Endothelial cell of umbilical vein (primary cell): ENCODE measurements around the gene UBE2E2. TPM values are rescaled to one million over a fixed set of nuclear protein-coding genes. Genes with fewer than 3 reads are reported as not detected.

ENCODE experiments used
- BruUV-seq: library from RNA; stranded (reverse); fragments of 400-500 nt; replicated peaks from 2 replicates; lab custom pipeline; 2021; lab: Mats Ljungman, UMichigan
- CTCF ChIA-PET: fragments of 300-600, 350-600 bp; sonication (Branson Sonifier 250); formaldehyde crosslinking; loops from one replicate; lab custom pipeline; 2021; ENCODE audit warnings: antibody characterized with exemption, inconsistent platforms; lab: Charles Lee
- POLR2A ChIA-PET: fragments of 300-600, 350-600 bp; sonication (Branson Sonifier 250); formaldehyde crosslinking; loops from one replicate; lab custom pipeline; 2021; ENCODE audit warnings: antibody characterized with exemption, inconsistent platforms; lab: Charles Lee
- DNase-seq: peaks from one replicate; pipeline ENCODE4 v3.0.0-alpha.2; 2011; ENCODE audit warnings: low read depth, low spot score
- FAIRE-seq: peaks from 2 replicates; lab custom pipeline; 2011; peaks lifted over from hg19 to GRCh38; lab: Jason Lieb, UNC
- H2AFZ ChIP-seq: 2 replicates; pipeline ENCODE4 v1.6.0; 2012; ENCODE audit warnings: low read depth, low read length, control low read depth, inconsistent platforms
- H3K27ac ChIP-seq: 2 replicates; pipeline ENCODE4 v1.5.1; 2011; ENCODE audit warnings: low read depth, mild to moderate bottlenecking, control low read depth, low read length, moderate library complexity; ENCODE audit not compliant: insufficient read depth
- H3K27me3 ChIP-seq, 2 experiments: 2 replicates each; pipeline versions ENCODE4 v1.6.0 to v1.6.1; 2011; ENCODE audit warnings: low read length in 2 of 2, mixed read lengths in 1 of 2; ENCODE audit not compliant: control insufficient read depth in 2 of 2, insufficient read depth in 2 of 2
- H3K36me3 ChIP-seq, 2 experiments: 2 replicates in 1 of 2; 3 replicates in 1 of 2; pipeline ENCODE4 v1.5.1; 2011; ENCODE audit warnings: low read length in 2 of 2, mild to moderate bottlenecking in 1 of 2, moderate library complexity in 1 of 2; ENCODE audit not compliant: control insufficient read depth in 2 of 2, insufficient read depth in 2 of 2; ENCODE audit errors: extremely low read depth in 1 of 2
- H3K4me1 ChIP-seq: 3 replicates; pipeline ENCODE4 v1.5.1; 2011; ENCODE audit warnings: mild to moderate bottlenecking, low read length; ENCODE audit not compliant: control insufficient read depth, insufficient read depth; ENCODE audit errors: extremely low read depth
- H3K4me2 ChIP-seq: 2 replicates; pipeline ENCODE4 v1.6.1; 2011; ENCODE audit warnings: low read length, control low read depth, mixed read lengths; ENCODE audit not compliant: insufficient read depth
- H3K4me3 ChIP-seq, 3 experiments: fragments of 200-600 bp in 1 of 3; sonication (generic), shearing (Covaris generic) in 1 of 3; replicated peaks in 1 of 3; 2 replicates each; pipeline ENCODE4 v1.5.1; 2011 to 2016; ENCODE audit warnings: control low read depth in 3 of 3, low read length in 3 of 3, mild to moderate bottlenecking in 2 of 3, inconsistent platforms in 1 of 3, low read depth in 1 of 3, moderate library complexity in 1 of 3; ENCODE audit not compliant: insufficient read depth in 1 of 3
- H3K79me2 ChIP-seq: 2 replicates; pipeline ENCODE4 v1.6.0; 2012; ENCODE audit warnings: low read length, inconsistent platforms; ENCODE audit not compliant: control insufficient read depth, insufficient read depth
- H3K9ac ChIP-seq: replicated peaks from 2 replicates; pipeline ENCODE3; 2011; ENCODE audit warnings: low read length, control low read depth; ENCODE audit not compliant: insufficient read depth; ENCODE audit errors: extremely low read depth
- H3K9me1 ChIP-seq: replicated peaks from 3 replicates; pipeline ENCODE4 v1.6.0; 2011; ENCODE audit warnings: mild to moderate bottlenecking, low read length; ENCODE audit not compliant: control insufficient read depth, insufficient read depth; ENCODE audit errors: extremely low read depth
- H3K9me3 ChIP-seq: replicated peaks from 2 replicates; pipeline ENCODE4 v1.5.1; 2012; ENCODE audit warnings: low read length, inconsistent platforms; ENCODE audit not compliant: control insufficient read depth, insufficient read depth
- H4K20me1 ChIP-seq: replicated peaks from 2 replicates; pipeline ENCODE3; 2011; ENCODE audit warnings: mild to moderate bottlenecking, low read length; ENCODE audit not compliant: control insufficient read depth, insufficient read depth; ENCODE audit errors: extremely low read depth
- CTCF ChIP-seq, 2 donors: IDR thresholded peaks; 1 replicate in 1 of 2; 2 replicates in 1 of 2; pipeline ENCODE4 v1.5.1; 2011; ENCODE audit warnings: low read length in 2 of 2, mild to moderate bottlenecking in 2 of 2, moderate library complexity in 2 of 2, control low read depth in 1 of 2, inconsistent platforms in 1 of 2, low read depth in 1 of 2; ENCODE audit not compliant: insufficient read depth in 1 of 2; ENCODE audit errors: extremely low read depth in 1 of 2
- EZH2 ChIP-seq: IDR thresholded peaks from 2 replicates; pipeline ENCODE4 v1.6.1; 2012; ENCODE audit warnings: borderline replicate concordance, low read depth, mild to moderate bottlenecking, moderate library complexity, low read length, inconsistent platforms; ENCODE audit not compliant: severe bottlenecking
- FOS ChIP-seq: IDR thresholded peaks from 2 replicates; pipeline ENCODE4 v1.6.1; 2011; ENCODE audit warnings: mild to moderate bottlenecking, low read length, moderate library complexity, borderline replicate concordance; ENCODE audit not compliant: insufficient read depth
- GATA2 ChIP-seq: IDR thresholded peaks from 2 replicates; pipeline ENCODE4 v1.7.0; 2011; ENCODE audit warnings: low read depth, mild to moderate bottlenecking, moderate library complexity, mixed read lengths, low read length; ENCODE audit not compliant: insufficient read length, insufficient read depth
- JUN ChIP-seq: IDR thresholded peaks from 2 replicates; pipeline ENCODE4 v1.6.1; 2011; ENCODE audit warnings: borderline replicate concordance, low read depth; ENCODE audit not compliant: insufficient read length, insufficient read depth
- MAX ChIP-seq: IDR thresholded peaks from 2 replicates; pipeline ENCODE4 v1.6.1; 2011; ENCODE audit not compliant: insufficient read depth, insufficient read length
- MYC ChIP-seq: IDR thresholded peaks from one replicate; pipeline ENCODE4 v1.6.1; 2011; ENCODE audit warnings: mild to moderate bottlenecking, low read depth, low read length
- POLR2A ChIP-seq: IDR thresholded peaks from 2 replicates; pipeline ENCODE4 v1.6.1; 2012; ENCODE audit warnings: low read depth, mild to moderate bottlenecking, control low read depth, low read length
- POLR2AphosphoS5 ChIP-seq: IDR thresholded peaks from 2 replicates; pipeline ENCODE4 v1.6.1; 2012; ENCODE audit warnings: low read depth, mild to moderate bottlenecking, control low read depth, low read length, moderate library complexity; ENCODE audit not compliant: insufficient read depth
- dilution Hi-C: fragments of 300-500 bp; cut with MboI; formaldehyde crosslinking; loops from one replicate; pipeline ENCODE4 v1.15.0; 2019; ENCODE audit warnings: low sequenced_read_pairs; ENCODE audit not compliant: extremely low pct_ligation_motif_present
- intact Hi-C: fragments of 100-400 bp; cut with micrococcal nuclease; formaldehyde crosslinking; loops from one replicate; pipeline ENCODE4 v1.10.0; 2022
- polyA plus RNA-seq, 4 experiments: library from polyadenylated mRNA; depleted of rRNA in 3 of 4; stranded (reverse) in 3 of 4; unstranded in 1 of 4; fragments of >200 nt; gene quantifications; 2 replicates each; pipeline versions ENCODE4 v1.2.1 to v1.2.3, GENCODE V29; 2011 to 2012; ENCODE audit warnings: missing spikeins in 1 of 4
- total RNA-seq: library from RNA; stranded (reverse); gene quantifications from 2 replicates; pipeline ENCODE4 v1.2.3, GENCODE V29; 2021

Gene UBE2E2
- total and polyA plus RNA-seq, 2 donors (not counting 3 experiments of a cell fraction or from before 2014, with no cell fraction given) = 37.0 to 45.4 TPM

- no peak overlapping the region for H3K4me2 ChIP-seq
- H3K4me3 ChIP-seq = no peak overlapping the region
- DNase-seq (no peak), FAIRE-seq (no peak)
- H3K9me1 ChIP-seq = no peaks in the 10 kb centered on the region
- TF ChIP-seq EZH2 = no peak
- no peak for TF ChIP-seq GATA2
- no peak for TF ChIP-seq POLR2AphosphoS5
- no peaks in the 10 kb centered on the region for H3K9me3 ChIP-seq
- no peaks in the 10 kb centered on the region for H3K36me3 ChIP-seq
- BruUV-seq = no TSS peak
- dilution Hi-C loops = no loop called here
- no peaks in the 10 kb centered on the region for H3K27me3 ChIP-seq
- ChIA-PET POLR2A (no interaction called here), CTCF (interaction anchor here (0.6 kb wide), 1 partner anchor 62 kb away, joined by 3 read pairs; no protein-coding TSS in a partner anchor)
- H3K27ac ChIP-seq = no peak overlapping the region
- H3K9ac ChIP-seq = no peak overlapping the region
- no peak overlapping the region for H2AFZ ChIP-seq
- no peaks in the 10 kb centered on the region for H3K4me1 ChIP-seq
- H3K79me2 ChIP-seq = no peaks in the 10 kb centered on the region
- H4K20me1 ChIP-seq = no peaks in the 10 kb centered on the region
- intact Hi-C loops = no loop called here
Measured at GRCh38 chr3:23301819-23302218, 98.7 kb downstream of the UBE2E2 start.

- TF ChIP-seq POLR2AphosphoS5 = no peak
- TF ChIP-seq MAX = no peak
- no peak for TF ChIP-seq MYC
- no peak for TF ChIP-seq POLR2A
- no peak for TF ChIP-seq GATA2
- TF ChIP-seq FOS = no peak
- no peak for TF ChIP-seq CTCF (IDR thresholded peaks at IDR 0.05; ENCODE audit: extremely low read depth in 1 of 2, insufficient read depth in 1 of 2, low read depth in 1 of 2, low read length in 2 of 2)
- TF ChIP-seq JUN = no peak
- TF ChIP-seq EZH2 = no peak
- intact Hi-C loops = no loop called here
Measured at GRCh38 chr3:23302271-23302670, 99.1 kb downstream of the UBE2E2 start.

More at GRCh38 chr3:23302271-23302670, 99.1 kb downstream of the UBE2E2 start:
- no peaks in the 10 kb centered on the region for H3K9me1 ChIP-seq
- no peak overlapping the region for H3K4me2 ChIP-seq
- H3K4me1 ChIP-seq = no peaks in the 10 kb centered on the region
- no peak for DNase-seq
- FAIRE-seq = no peak
- no peak overlapping the region for H3K27ac ChIP-seq
- dilution Hi-C loops = no loop called here
- no peak overlapping the region for H3K4me3 ChIP-seq
- POLR2A ChIA-PET = no interaction called here
- H2AFZ ChIP-seq = no peak overlapping the region
- H3K9me3 ChIP-seq = no peaks in the 10 kb centered on the region
- H3K9ac ChIP-seq = no peak overlapping the region
- no peaks in the 10 kb centered on the region for H3K27me3 ChIP-seq
- no peaks in the 10 kb centered on the region for H3K79me2 ChIP-seq
- no TSS peak for BruUV-seq
- CTCF ChIA-PET = no interaction called here
- no peaks in the 10 kb centered on the region for H3K36me3 ChIP-seq
- H4K20me1 ChIP-seq = peaks cover 3% of the 10 kb centered on the region
